MCF 10A (cell line): ENCODE measurements around the gene DBF4B. TPM values are rescaled to one million over a fixed set of nuclear protein-coding genes. Genes with fewer than 3 reads are reported as not detected.

ENCODE experiments used
- BruUV-seq: library from RNA; stranded (reverse); fragments of 400-500 nt; replicated peaks from 2 replicates; lab custom pipeline; 2021; lab: Mats Ljungman, UMichigan
- CTCF ChIA-PET: fragments of 300-600 bp; sonication (Branson Sonifier 250); formaldehyde crosslinking; extraction: SDS; loops from one replicate; lab custom pipeline; 2021; ENCODE audit warnings: antibody characterized with exemption, inconsistent platforms; lab: Yijun Ruan, JAX
- POLR2A ChIA-PET: fragments of 300-600, 350-650 bp; sonication (Branson Sonifier 250); formaldehyde crosslinking; extraction: SDS; loops from one replicate; lab custom pipeline; 2020; ENCODE audit warnings: antibody characterized with exemption, inconsistent platforms; lab: Yijun Ruan, JAX
- DNase-seq: peaks from one replicate; pipeline ENCODE4 v3.0.0-alpha.2; 2018; ENCODE audit not compliant: unreplicated experiment
- H3K27ac Mint-ChIP-seq: one replicate; pipeline ENCODE4 v1.8.0; 2022; ENCODE audit warnings: mild to moderate bottlenecking, low read depth, mixed read lengths; ENCODE audit not compliant: unreplicated experiment
- H3K27me3 Mint-ChIP-seq: one replicate; pipeline ENCODE4 v1.8.0; 2022; ENCODE audit warnings: mixed read lengths; ENCODE audit not compliant: insufficient read depth, unreplicated experiment
- H3K36me3 Mint-ChIP-seq: one replicate; pipeline ENCODE4 v1.8.0; 2022; ENCODE audit warnings: mild to moderate bottlenecking, moderate library complexity, mixed read lengths; ENCODE audit not compliant: insufficient read depth, unreplicated experiment
- H3K4me1 Mint-ChIP-seq: one replicate; pipeline ENCODE4 v1.8.0; 2022; ENCODE audit warnings: mixed read lengths; ENCODE audit not compliant: insufficient read depth, unreplicated experiment
- H3K4me3 Mint-ChIP-seq: one replicate; pipeline ENCODE4 v1.8.0; 2022; ENCODE audit warnings: mild to moderate bottlenecking, moderate library complexity, mixed read lengths; ENCODE audit not compliant: unreplicated experiment
- H3K9me3 Mint-ChIP-seq: one replicate; pipeline ENCODE4 v1.8.0; 2022; ENCODE audit warnings: mixed read lengths; ENCODE audit not compliant: unreplicated experiment
- intact Hi-C: fragments of 100-400 bp; cut with micrococcal nuclease; formaldehyde crosslinking; loops from 2 replicates; pipeline ENCODE4 v1.14.1; 2022
- total RNA-seq: library from RNA; stranded (reverse); gene quantifications from 2 replicates; pipeline ENCODE4 v1.2.3, GENCODE V29; 2022
- TF ChIP-seq, protein P1 (sequence below): fragments of 200-600 bp; IDR thresholded peaks from one replicate; pipeline ENCODE4 v1.8.0; 2022; ENCODE audit warnings: antibody characterized with exemption, mild to moderate bottlenecking; ENCODE audit not compliant: unreplicated experiment

The DBF4B gene
- total RNA-seq, 1 experiment from 2014 or later = 13.9 TPM

DNA sequence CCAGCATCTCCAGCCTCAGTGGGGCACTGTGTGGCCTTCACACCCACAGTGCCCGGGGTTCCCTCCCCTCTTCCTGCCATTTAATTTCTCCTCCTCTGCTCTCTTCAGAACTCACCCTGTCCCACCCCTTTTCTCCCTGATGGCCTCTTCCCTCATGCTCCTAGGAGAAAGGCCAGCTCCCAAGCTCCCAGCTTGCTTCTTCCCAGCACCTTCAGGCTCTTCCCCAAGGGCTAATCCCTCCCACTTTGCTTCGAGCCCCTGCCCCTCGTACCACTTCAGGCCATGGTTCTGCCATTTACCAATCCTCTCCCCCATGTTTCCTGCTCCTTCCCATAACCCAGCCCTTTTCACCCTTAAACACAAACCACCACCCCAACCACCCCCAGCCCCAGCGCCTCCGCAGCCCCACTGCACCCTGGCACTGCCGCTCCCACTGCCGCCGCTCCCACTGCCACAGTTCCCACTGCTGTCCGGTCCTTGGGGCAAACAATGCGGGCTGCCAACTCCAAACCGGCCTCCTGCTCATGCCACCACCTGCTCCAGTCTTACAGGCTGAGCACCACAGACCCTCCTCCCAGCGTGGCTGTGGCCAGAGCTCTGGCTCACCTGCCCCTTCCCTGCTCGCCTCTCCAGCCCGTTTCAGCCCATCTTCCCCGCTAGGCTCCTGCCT is 78.9 kb downstream of the DBF4B start:
- H3K27me3 Mint-ChIP-seq = peaks cover 10% of the 10 kb centered on the region
- ChIA-PET POLR2A (no interaction called here), CTCF (interaction anchor here (0.6 to 1.0 kb wide), 3 partner anchors 8 to 94 kb away, joined by 3 to 5 read pairs (median 4); no protein-coding TSS in a partner anchor)
- H3K27ac Mint-ChIP-seq = no peak overlapping the region
- H3K4me3 Mint-ChIP-seq = no peak overlapping the region
- no peaks in the 10 kb centered on the region for H3K4me1 Mint-ChIP-seq
- TF ChIP-seq, protein P1, sequence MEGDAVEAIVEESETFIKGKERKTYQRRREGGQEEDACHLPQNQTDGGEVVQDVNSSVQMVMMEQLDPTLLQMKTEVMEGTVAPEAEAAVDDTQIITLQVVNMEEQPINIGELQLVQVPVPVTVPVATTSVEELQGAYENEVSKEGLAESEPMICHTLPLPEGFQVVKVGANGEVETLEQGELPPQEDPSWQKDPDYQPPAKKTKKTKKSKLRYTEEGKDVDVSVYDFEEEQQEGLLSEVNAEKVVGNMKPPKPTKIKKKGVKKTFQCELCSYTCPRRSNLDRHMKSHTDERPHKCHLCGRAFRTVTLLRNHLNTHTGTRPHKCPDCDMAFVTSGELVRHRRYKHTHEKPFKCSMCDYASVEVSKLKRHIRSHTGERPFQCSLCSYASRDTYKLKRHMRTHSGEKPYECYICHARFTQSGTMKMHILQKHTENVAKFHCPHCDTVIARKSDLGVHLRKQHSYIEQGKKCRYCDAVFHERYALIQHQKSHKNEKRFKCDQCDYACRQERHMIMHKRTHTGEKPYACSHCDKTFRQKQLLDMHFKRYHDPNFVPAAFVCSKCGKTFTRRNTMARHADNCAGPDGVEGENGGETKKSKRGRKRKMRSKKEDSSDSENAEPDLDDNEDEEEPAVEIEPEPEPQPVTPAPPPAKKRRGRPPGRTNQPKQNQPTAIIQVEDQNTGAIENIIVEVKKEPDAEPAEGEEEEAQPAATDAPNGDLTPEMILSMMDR = no peak
- DNase-seq = no peak
- no TSS peak for BruUV-seq
- H3K36me3 Mint-ChIP-seq = peaks cover 4% of the 10 kb centered on the region
- H3K9me3 Mint-ChIP-seq = no peaks in the 10 kb centered on the region
- intact Hi-C loops = no loop called here

DNA sequence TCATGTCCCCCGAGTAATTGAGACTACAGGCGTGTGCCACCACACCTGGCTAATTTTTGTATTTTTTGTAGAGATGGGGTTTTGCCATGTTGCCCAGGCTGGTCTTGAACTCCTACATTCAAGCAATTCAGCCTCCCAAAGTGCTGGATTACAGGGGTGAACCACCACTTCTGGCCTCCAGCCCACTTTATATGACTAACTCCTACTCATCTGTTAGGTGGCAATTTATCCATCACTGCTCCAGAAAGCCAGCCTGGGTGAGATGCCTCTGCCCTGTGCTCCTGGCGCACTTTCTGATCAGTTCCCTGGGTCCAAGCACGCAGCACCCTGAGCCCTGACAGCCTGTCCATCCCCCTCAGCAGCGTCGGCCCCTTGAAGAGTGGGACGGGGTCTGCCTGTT is 79.7 kb downstream of the DBF4B start:
- POLR2A ChIA-PET = no interaction called here
- no peak overlapping the region for H3K4me3 Mint-ChIP-seq
- CTCF ChIA-PET = interaction anchor here (1.0 kb wide), 1 partner anchor 9 kb away, joined by 3 read pairs; no protein-coding TSS in a partner anchor
- peak; percentile 12 for DNase-seq
- intact Hi-C loops = no loop called here
- H3K27ac Mint-ChIP-seq = no peak overlapping the region
- H3K36me3 Mint-ChIP-seq = peaks cover 4% of the 10 kb centered on the region
- TF ChIP-seq, protein P1 = no peak
- no TSS peak for BruUV-seq
- peaks cover 10% of the 10 kb centered on the region for H3K27me3 Mint-ChIP-seq
- no peaks in the 10 kb centered on the region for H3K4me1 Mint-ChIP-seq
- no peaks in the 10 kb centered on the region for H3K9me3 Mint-ChIP-seq

DNA sequence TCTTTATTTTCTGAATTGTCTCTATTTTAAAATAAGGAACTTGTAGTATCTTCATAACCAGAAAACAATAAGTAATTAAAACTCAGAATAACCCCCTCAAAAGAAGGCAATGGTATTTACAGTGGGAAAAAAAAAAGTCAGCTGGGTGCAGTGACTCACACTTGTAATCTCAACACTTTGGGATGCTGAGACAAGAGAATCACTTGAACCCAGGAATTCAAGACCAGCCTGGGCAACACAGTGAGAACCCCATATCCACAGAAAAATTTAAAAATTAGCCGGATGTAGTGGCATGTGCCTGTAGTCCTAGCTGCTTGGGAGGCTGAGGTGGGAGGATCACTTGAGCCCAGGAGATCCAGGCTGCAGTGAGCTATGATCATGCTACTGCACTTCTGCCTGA is 83.8 kb downstream of the DBF4B start:
- H3K27ac Mint-ChIP-seq = no peak overlapping the region
- peaks cover 1% of the 10 kb centered on the region for H3K27me3 Mint-ChIP-seq
- DNase-seq = no peak
- ChIA-PET POLR2A (no interaction called here), CTCF (interaction anchor here (0.6 to 0.8 kb wide), 2 partner anchors 73 to 108 kb away, joined by 3 read pairs; no protein-coding TSS in a partner anchor)
- TF ChIP-seq, protein P1 = no peak
- no TSS peak for BruUV-seq
- H3K4me1 Mint-ChIP-seq = peaks cover 10% of the 10 kb centered on the region
- intact Hi-C loops = no loop called here
- H3K4me3 Mint-ChIP-seq = no peak overlapping the region
- no peaks in the 10 kb centered on the region for H3K9me3 Mint-ChIP-seq
- peaks cover 4% of the 10 kb centered on the region for H3K36me3 Mint-ChIP-seq

DNA sequence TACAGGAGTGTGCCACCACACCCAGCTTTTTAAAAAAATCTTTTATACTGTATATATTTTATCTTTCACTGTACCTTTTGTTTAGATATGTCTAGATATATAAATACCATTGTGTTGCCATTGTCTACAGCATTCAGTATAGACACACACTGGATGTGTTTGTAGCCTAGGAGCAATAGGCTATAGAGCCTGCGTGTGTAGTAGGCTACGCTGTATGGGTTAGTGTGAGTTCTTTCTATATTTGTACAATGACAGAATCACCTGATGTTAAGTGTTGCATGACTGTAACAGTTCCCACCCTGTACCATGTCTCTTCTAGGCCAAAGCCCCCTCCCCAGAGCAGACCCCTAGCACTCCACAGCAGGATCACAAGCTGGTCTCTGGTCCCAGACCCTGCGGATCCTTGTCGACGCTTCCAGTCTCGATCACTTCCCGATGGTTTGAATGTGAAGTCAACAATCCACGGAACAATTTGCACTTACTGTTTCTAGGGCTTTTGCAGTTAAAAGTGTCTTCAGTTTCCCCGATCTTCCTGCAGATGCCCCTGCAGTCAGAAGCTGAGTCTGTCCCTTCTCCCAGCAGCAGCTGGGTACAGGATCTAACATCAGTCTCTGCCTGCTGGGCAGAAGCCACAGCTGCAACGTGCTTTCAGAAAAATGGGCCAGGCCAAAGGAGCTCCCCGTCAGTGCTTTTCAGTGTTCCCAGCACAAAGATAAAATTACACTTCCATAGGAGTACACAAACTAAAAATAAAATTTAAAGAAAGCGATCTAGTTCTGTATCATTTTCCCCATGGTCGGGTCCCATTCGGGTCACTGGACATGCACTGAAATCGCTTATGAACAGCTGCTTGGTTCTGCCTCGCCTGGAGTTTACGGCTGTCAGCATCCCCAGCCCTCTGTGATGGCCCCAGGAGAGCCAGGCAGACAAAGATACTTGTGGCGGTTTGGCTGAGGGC is 85.7 kb downstream of the DBF4B start:
- ChIA-PET POLR2A (interaction anchor here (1.4 kb wide), 1 partner anchor 35 kb away, joined by 3 read pairs; no protein-coding TSS in a partner anchor), CTCF (interaction anchor here (0.9 to 2.4 kb wide), 3 partner anchors 15 to 68 kb away, joined by 3 to 10 read pairs (median 6); no protein-coding TSS in a partner anchor)
- H3K27ac Mint-ChIP-seq = peak overlapping the region; percentile 27
- TF ChIP-seq, protein P1 = no peak
- no peaks in the 10 kb centered on the region for H3K9me3 Mint-ChIP-seq
- BruUV-seq = no TSS peak
- H3K4me1 Mint-ChIP-seq = peaks cover 10% of the 10 kb centered on the region
- no peak overlapping the region for H3K4me3 Mint-ChIP-seq
- intact Hi-C loops = no loop called here
- H3K36me3 Mint-ChIP-seq = peaks cover 4% of the 10 kb centered on the region
- H3K27me3 Mint-ChIP-seq = no peaks in the 10 kb centered on the region
- DNase-seq = no peak
